ENCODE measurements around the gene SNX13. TPM values are rescaled to one million over a fixed set of nuclear protein-coding genes. Genes with fewer than 3 reads are reported as not detected.

Gene SNX13
- total RNA-seq, 4 donors from 2014 or later: 59.2 to 88.4 (median 68.9) TPM

DNA sequence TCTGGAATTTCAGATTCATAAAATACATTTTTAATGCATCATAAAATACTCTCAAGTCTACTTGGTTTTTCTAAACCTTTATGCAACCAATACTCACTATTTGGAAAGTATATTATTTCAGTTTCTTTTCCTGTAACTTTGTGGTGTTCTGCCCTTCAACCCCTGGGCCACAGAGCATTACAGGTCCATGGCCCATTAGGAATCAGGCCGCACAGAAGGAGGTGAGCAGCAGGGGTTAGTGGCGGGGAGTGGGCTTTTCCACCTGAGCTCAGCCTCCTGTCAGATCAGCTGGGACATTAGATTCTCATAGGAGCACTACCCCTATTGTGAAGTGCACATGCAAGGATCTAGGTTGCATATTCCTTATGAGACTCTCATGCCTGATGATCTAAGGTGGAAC lies 9.7 kb downstream of the SNX13 start:
- TF ChIP-seq, protein P1, sequence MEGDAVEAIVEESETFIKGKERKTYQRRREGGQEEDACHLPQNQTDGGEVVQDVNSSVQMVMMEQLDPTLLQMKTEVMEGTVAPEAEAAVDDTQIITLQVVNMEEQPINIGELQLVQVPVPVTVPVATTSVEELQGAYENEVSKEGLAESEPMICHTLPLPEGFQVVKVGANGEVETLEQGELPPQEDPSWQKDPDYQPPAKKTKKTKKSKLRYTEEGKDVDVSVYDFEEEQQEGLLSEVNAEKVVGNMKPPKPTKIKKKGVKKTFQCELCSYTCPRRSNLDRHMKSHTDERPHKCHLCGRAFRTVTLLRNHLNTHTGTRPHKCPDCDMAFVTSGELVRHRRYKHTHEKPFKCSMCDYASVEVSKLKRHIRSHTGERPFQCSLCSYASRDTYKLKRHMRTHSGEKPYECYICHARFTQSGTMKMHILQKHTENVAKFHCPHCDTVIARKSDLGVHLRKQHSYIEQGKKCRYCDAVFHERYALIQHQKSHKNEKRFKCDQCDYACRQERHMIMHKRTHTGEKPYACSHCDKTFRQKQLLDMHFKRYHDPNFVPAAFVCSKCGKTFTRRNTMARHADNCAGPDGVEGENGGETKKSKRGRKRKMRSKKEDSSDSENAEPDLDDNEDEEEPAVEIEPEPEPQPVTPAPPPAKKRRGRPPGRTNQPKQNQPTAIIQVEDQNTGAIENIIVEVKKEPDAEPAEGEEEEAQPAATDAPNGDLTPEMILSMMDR (IDR thresholded peaks at IDR 0.05): no peak
- DNase-seq (ENCODE audit: low spot score): no peak
- no peak for ATAC-seq (ENCODE audit: low FRiP score)

- ATAC-seq (ENCODE audit: low FRiP score) (no peak), DNase-seq (ENCODE audit: low spot score) (no peak)
- TF ChIP-seq, protein P1 (IDR thresholded peaks at IDR 0.05): no peak
Observed at GRCh38 chr7:17929647-17930395, 10.5 kb downstream of the SNX13 start.

DNA sequence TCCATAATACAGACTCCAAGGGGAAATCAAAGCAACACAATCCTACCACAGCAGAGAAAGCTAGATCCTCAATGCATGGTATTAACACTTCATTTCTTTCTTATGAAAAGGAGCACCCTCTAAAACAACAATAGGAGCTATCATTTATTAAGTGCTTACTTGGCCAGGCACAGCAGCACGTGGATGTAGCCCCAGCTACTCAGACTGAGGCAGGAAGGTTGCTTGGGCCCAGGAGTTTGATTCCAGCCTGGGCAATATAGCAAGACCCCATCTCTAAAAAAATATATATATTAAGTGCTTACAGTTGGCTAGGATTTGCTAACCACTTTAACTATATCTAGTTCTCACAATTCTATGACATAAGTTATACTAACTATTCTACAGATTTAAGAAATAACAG lies 12.2 kb downstream of the SNX13 start:
- TF ChIP-seq, protein P1 (IDR thresholded peaks at IDR 0.05): no peak
- no peak for ATAC-seq (ENCODE audit: low FRiP score)
- no peak for DNase-seq (ENCODE audit: low spot score)

DNA sequence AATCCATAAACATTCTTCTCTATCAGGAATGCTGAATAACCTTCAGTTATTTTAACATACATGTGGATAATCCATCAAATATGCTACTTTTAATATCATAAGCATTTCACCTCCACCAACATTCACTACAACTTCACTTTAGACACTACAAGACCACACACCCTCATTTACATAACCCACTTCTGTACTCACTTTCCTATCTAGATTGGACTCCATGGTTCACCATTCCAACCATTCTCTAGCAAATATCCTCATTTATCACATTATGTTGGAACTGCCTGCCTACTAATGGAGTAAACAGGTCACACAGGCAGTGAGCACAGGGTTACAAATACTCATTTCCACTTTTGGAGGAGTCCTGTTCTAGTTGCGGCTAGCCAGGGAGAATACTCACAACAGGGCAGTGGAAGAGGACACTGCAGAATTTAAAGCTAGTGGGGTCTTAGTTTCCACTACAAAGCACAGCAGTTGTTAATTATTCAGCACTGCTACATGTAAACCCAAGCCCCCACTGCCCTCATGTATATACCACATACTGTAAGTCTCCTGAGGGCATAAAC lies 18.4 kb downstream of the SNX13 start:
- TF ChIP-seq, protein P1 (IDR thresholded peaks at IDR 0.05): no peak
- ATAC-seq (ENCODE audit: low FRiP score): no peak
- DNase-seq (ENCODE audit: low spot score): no peak

- TF ChIP-seq, protein P1 (IDR thresholded peaks at IDR 0.05): no peak
- no peak for DNase-seq (ENCODE audit: low spot score)
- no peak for ATAC-seq (ENCODE audit: low FRiP score)
Observed at GRCh38 chr7:17917842-17918241, 22.5 kb downstream of the SNX13 start.

DNA sequence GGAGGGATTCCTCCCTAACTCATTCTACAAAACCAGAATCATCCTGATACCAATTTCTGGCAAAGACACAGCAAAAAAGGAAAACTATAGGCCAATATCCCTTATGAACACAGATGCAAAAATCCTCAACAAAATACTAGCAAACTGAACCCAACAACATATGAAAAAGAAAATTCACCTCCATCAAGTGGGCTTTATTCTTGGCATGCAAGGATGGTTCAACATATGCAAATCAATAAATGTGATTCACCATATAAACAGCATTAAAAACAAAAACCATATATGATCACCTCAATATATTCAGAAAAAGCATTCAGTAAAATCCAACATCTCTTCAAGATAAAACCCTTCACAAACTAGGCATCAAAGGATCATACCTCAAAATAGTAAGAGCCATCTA lies 23.5 kb downstream of the SNX13 start:
- DNase-seq (ENCODE audit: low spot score) (no peak), ATAC-seq (ENCODE audit: low FRiP score) (no peak)
- TF ChIP-seq, protein P1 (IDR thresholded peaks at IDR 0.05): no peak

- no peak for DNase-seq (ENCODE audit: low spot score)
- no peak for ATAC-seq (ENCODE audit: low FRiP score)
- TF ChIP-seq, protein P1 (IDR thresholded peaks at IDR 0.05): no peak
Observed at GRCh38 chr7:17915796-17916195, 24.5 kb downstream of the SNX13 start.
